Ascending aorta (tissue), 2 donors: Measurements from ENCODE around the gene TCF7. TPM values are rescaled to one million over a fixed set of nuclear protein-coding genes. Genes with fewer than 3 reads are reported as not detected.

Source experiments
- DNase-seq, 2 donors: peaks; one replicate each; pipeline ENCODE4 v3.0.0-alpha.2; 2019; ENCODE audit warnings: low spot score in 2 of 2
- H3K27ac ChIP-seq, 2 donors: fragments of 200-600 bp; sonication (generic); one replicate each; pipeline ENCODE4 v1.5.1; 2016 to 2017; ENCODE audit warnings: mild to moderate bottlenecking in 1 of 2
- H3K27me3 ChIP-seq: fragments of 200-600 bp; sonication (generic); one replicate; pipeline ENCODE4 v1.5.1; 2017
- H3K36me3 ChIP-seq, 2 donors: fragments of 200-600 bp; sonication (generic); one replicate each; pipeline ENCODE4 v1.5.1; 2016
- H3K4me1 ChIP-seq, 2 donors: fragments of 200-600 bp; sonication (generic); one replicate each; pipeline ENCODE4 v1.5.1; 2016 to 2017; ENCODE audit warnings: mild to moderate bottlenecking in 1 of 2
- H3K4me3 ChIP-seq, 2 donors: fragments of 200-600 bp; sonication (generic); one replicate each; pipeline ENCODE4 v1.5.1; 2016 to 2017; ENCODE audit warnings: mild to moderate bottlenecking in 1 of 2
- H3K9me3 ChIP-seq, 2 donors: fragments of 200-600 bp; sonication (generic); one replicate each; pipeline ENCODE4 v1.5.1; 2016
- intact Hi-C: fragments of 100-400 bp; cut with DNase I; formaldehyde crosslinking; loops from one replicate; pipeline ENCODE4 v1.15.1; 2023
- total RNA-seq: library from RNA; depleted of rRNA; stranded (reverse); fragments of >200 nt; gene quantifications from one replicate; pipeline ENCODE4 v1.1.0, GENCODE V29; 2016
- TF ChIP-seq, protein P1 (sequence below), 3 experiments: fragments of 200-600 bp in 2 of 3; fragments of 450-650 bp in 1 of 3; sonication (generic) in 2 of 3; IDR thresholded peaks; one replicate each; pipeline ENCODE4 v1.5.1; 2016 to 2019; ENCODE audit warnings: antibody characterized with exemption in 3 of 3, mild to moderate bottlenecking in 1 of 3, moderate library complexity in 1 of 3

TCF7 gene
- total RNA-seq = 12.1 TPM

DNA sequence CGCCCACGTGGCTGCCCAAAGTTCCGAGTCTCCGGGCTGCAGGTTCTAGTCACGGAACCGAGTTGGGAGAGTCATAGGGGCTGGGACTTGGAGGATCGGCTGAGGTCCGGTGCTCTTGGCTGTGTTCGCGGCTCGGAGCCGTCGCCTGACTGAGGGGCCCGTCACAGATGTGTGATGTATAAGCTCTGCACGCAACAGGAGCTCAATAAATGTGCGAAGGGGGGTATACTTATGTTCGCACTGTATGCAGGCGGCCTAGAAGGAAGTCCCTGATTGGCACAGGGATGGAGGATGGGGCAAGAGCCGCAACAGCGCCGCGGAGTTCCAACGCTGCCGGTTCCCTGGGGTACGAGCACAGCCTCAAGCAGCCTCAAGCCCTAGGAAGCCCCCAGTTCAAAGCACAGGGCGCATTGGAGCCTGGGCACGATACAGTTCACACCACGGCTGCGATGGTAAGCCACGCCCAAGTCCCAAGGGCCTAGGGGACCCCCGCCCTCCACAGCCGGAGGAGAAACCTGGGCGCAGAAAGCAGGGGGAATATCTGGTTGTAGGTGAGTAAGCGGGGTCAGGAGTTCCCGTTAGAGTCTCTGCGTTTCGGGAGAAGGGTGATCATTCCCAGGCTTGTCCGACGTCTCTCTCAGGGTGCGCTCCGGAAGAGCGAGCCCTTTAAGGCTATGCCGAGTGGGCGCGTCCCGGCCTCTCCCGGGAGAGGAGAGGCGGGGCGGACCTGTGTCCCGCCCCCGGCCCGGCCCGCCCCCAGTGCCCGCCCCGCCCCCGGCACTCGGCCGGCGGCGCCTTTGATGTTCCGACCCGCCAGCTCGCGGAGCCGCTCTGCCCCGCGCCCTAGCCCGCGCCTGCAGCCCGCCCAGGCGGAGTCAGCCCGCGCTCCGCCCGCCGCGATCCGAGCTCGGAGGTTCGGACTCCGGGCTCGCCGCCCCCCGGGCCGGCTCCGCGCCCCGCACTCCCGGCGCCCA lies at the start of gene TCF7:
Gene TCF7 (plus strand): TSS at position 780 of the 974 bp plus-strand sequence. CDS start 226 bp downstream, outside the sequence.
- Histone ChIP-seq H3K4me3 (peak within 1 kb of the TSS; percentile 58 to 64), H3K27ac (peak within 1 kb of the TSS in 1 of 2 donors; percentile 60), H3K4me1 (peaks cover 0 to 14% of the 10 kb centered on the region in 2 donors), H3K36me3 (no peaks in the 10 kb centered on the region), H3K9me3 (no peaks in the 10 kb centered on the region), H3K27me3 (no peaks in the 10 kb centered on the region)
- intact Hi-C loops = no loop called here
- TF ChIP-seq, protein P1, sequence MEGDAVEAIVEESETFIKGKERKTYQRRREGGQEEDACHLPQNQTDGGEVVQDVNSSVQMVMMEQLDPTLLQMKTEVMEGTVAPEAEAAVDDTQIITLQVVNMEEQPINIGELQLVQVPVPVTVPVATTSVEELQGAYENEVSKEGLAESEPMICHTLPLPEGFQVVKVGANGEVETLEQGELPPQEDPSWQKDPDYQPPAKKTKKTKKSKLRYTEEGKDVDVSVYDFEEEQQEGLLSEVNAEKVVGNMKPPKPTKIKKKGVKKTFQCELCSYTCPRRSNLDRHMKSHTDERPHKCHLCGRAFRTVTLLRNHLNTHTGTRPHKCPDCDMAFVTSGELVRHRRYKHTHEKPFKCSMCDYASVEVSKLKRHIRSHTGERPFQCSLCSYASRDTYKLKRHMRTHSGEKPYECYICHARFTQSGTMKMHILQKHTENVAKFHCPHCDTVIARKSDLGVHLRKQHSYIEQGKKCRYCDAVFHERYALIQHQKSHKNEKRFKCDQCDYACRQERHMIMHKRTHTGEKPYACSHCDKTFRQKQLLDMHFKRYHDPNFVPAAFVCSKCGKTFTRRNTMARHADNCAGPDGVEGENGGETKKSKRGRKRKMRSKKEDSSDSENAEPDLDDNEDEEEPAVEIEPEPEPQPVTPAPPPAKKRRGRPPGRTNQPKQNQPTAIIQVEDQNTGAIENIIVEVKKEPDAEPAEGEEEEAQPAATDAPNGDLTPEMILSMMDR (IDR thresholded peaks at IDR 0.05) = no peak
- DNase-seq = peak in 1 of 2 donors; percentile 84

DNA sequence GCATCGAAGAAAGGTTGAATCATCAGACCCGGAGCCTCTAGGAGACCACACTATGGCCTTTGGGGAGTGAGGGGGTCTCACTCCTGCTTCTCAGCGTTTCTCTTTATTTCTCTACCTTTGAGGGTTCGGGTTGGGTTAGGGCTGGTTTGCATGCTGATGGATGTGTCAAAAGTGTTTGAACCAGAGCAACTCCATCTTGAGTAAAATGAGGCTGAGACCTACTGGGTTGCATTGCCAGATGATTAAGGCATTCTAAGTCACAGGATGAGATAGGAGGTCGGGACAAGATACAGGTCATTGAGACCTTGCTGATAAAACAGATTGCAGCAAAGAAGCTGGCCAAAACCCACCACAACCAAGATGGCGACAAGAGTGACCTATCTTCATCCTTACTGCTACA lies 44.9 kb upstream of the TCF7 start:
- no peak overlapping the region for H3K4me3 ChIP-seq
- no peaks in the 10 kb centered on the region for H3K27me3 ChIP-seq
- H3K4me1 ChIP-seq = peaks cover 5% of the 10 kb centered on the region in 2 donors
- intact Hi-C loops = no loop called here
- DNase-seq = no peak
- TF ChIP-seq, protein P1 (IDR thresholded peaks at IDR 0.05) = no peak
- H3K27ac ChIP-seq = no peak overlapping the region
- no peaks in the 10 kb centered on the region for H3K36me3 ChIP-seq
- H3K9me3 ChIP-seq = no peaks in the 10 kb centered on the region

DNA sequence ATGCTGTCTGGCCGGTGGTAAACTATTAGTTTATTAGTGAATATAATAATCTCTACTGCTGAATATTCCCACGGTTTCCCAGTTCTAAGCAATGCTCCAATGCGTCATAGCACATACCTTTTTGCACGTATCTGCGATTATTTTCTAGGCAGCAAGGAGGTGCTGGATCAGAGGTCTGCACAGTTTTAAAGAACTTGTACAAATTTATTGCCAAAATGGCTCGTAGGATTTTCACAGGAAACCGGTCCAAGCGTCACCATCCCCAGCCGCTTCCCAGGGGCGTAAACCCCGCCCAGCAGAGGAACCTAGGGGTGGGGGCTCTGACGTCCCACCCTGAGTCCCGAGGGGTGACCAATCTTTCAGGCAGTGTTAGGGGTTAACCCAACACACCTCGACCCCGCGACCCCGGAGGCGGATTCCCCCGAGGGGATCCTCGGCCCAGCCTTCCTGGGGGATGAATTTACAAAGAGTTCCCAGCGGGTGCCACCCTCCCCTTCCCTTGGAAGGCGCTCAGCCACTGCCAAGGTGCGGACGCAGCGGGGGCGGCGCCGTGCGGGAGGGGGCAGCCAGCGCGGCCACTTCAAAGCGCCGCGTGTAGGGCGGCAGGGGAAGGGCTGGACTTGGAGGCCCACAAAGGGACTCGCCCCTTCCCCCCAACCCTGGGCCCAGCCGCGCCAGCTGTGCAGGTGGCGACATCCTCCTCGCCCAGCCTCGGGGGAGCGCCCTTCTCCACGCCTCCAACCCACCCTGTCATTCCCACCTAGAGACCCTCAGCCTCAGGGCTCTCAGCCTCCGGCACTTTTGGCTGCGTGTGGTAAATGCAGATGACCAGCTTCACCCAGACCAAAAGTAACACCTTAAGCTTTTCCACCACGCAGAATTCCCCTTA lies 43.5 kb upstream of the TCF7 start:
- TF ChIP-seq, protein P1 (IDR thresholded peaks at IDR 0.05) = no peak
- DNase-seq = no peak
- no peaks in the 10 kb centered on the region for H3K9me3 ChIP-seq
- peak overlapping the region; percentile 31 to 55 for H3K4me3 ChIP-seq
- no peak overlapping the region for H3K27ac ChIP-seq
- intact Hi-C loops = no loop called here
- H3K4me1 ChIP-seq = peaks cover 5% of the 10 kb centered on the region in 2 donors
- no peaks in the 10 kb centered on the region for H3K36me3 ChIP-seq
- no peaks in the 10 kb centered on the region for H3K27me3 ChIP-seq

DNA sequence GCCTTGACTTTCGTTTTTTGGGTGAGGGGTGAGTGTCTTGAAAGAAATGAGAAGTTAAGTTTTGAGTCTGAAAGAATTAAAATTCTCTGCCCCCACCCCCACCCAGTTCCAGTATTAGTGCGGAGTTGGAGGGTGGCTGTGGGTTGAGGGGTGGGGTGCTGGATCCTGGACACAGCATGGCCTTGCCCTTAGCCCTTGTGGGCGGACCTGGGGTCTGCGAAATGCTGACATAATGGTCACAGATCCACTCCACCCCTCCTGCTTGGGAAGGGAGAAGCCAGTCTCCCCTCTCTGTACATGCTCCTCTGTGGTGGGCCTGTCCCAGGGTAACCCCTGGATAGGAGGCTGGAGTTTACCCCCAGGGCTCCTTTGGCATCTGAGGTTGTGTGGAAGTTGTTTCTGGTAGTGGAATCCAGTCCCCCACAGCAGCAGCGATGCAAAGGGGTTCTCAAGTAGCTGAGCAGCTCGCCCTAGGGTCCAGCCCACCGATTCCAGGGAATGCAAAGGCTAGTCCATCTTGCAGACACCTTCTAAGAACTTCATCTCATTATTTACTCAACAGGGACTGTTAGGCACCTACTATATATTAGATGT lies 42.8 kb upstream of the TCF7 start:
- H3K4me3 ChIP-seq = peak overlapping the region; percentile 31 to 55
- H3K27ac ChIP-seq = no peak overlapping the region
- peaks cover 5% of the 10 kb centered on the region in 2 donors for H3K4me1 ChIP-seq
- DNase-seq = no peak
- no peaks in the 10 kb centered on the region for H3K27me3 ChIP-seq
- no peaks in the 10 kb centered on the region for H3K36me3 ChIP-seq
- intact Hi-C loops = no loop called here
- TF ChIP-seq, protein P1 (IDR thresholded peaks at IDR 0.05) = no peak
- H3K9me3 ChIP-seq = no peaks in the 10 kb centered on the region

DNA sequence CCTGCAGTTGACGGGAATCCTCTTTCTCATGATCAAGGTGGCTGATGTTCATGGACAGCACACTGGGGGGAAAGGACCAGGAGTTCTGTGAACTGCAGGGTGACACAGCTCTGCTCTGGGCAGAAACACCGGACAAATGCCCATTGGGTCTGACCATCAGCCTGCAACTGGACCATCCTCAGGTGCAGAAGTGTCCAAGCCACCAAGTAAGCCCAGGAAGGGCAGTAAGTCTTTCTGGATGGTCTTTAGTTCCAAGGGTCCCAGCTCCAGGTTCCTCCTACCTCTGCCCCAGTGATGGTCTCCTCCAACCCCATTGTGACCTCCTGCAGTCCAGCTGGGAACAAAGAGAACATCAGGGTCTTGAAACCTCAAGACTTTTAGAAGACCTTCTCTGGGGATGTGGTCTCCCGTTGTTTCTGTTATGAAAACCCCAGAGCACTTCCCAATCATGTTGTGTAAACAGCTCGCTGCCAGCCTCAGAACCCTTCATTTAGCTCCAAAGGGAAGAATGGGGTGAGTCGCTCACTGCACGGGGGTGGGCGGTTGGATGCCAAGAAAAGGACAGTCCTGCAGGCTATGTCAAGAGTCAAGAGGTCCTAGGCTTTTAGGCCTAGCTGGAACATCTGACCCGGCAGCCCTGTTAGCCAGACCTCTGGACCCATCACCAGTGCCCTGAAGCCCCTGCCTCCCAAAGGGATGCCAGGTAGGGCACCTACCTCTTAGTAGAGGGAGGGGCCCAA lies 41.8 kb upstream of the TCF7 start:
- intact Hi-C loops = no loop called here
- no peak overlapping the region for H3K27ac ChIP-seq
- H3K4me3 ChIP-seq = no peak overlapping the region
- no peaks in the 10 kb centered on the region for H3K27me3 ChIP-seq
- H3K36me3 ChIP-seq = no peaks in the 10 kb centered on the region
- TF ChIP-seq, protein P1 (IDR thresholded peaks at IDR 0.05) = no peak
- H3K9me3 ChIP-seq = no peaks in the 10 kb centered on the region
- DNase-seq = no peak
- H3K4me1 ChIP-seq = peaks cover 5% of the 10 kb centered on the region in 2 donors
